OCI-LY3 (cell line): ENCODE data around the gene ZNF500.

ENCODE experiments used
- CTCF ChIP-seq: fragments of 200-600, 300-600 bp; sonication (generic); IDR thresholded peaks from 2 replicates; pipeline ENCODE4 v1.5.1; 2014; ENCODE audit warnings: antibody characterized with exemption, low read length, low read depth
- EZH2phosphoT487 ChIP-seq: fragments of 200-600 bp; shearing (Covaris generic); IDR thresholded peaks from 2 replicates; pipeline ENCODE4 v1.6.1; 2018; ENCODE audit warnings: antibody characterized with exemption, mixed run types, low read depth

DNA sequence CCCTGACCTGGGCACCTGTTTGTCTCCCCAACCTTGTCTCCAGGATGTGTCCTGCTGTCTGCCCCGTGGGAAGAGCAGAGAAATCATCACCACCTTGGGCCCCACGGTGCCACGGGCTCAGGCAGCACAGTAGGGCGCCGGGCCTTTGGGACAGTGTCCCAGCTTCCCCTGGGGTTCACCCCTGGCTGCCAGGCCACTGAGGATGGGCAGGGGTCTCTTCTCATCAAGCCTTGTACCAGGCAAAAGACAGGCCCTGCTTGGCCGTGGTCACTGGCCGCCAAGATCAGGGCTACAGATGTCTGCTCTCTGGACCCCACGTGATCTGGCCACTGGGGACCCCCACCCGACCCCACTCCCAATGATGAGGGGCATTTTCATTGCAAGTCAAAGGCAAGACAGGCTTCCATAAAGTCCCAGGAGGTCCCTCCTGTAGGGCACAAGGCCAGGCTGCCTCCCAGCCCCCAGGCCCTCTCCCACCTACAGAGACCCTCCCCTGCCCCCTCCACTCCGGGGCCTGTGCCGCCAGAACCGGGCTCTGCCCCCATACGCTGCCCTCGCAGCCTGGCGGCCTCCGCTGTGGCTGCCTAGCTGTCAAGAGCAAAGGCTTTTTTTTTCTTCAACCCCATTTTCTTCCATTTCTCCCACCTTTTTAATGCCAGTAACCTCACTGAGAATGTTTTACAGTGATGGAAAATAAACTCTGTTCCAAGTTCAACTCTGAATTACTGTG, 18.1 kb downstream of the ZNF500 start:
- TF ChIP-seq CTCF (no peak), EZH2phosphoT487 (no peak)
